Forelimb muscle (tissue), 1 donor: ENCODE measurements around the gene TPPP2. TPM values are rescaled to one million over a fixed set of nuclear protein-coding genes. Genes with fewer than 3 reads are reported as not detected.

Source experiments
- DNase-seq: peaks from one replicate; pipeline ENCODE4 v3.0.0-alpha.2; 2013; ENCODE audit warnings: low read depth
- polyA plus RNA-seq: library from polyadenylated mRNA; unstranded; fragments of 120-200 nt; gene quantifications from one replicate; pipeline ENCODE4 v1.2.1, GENCODE V29; 2013; ENCODE audit not compliant: insufficient read length

TPPP2 gene
- polyA plus RNA-seq, 1 donor = 0.49 TPM

DNA sequence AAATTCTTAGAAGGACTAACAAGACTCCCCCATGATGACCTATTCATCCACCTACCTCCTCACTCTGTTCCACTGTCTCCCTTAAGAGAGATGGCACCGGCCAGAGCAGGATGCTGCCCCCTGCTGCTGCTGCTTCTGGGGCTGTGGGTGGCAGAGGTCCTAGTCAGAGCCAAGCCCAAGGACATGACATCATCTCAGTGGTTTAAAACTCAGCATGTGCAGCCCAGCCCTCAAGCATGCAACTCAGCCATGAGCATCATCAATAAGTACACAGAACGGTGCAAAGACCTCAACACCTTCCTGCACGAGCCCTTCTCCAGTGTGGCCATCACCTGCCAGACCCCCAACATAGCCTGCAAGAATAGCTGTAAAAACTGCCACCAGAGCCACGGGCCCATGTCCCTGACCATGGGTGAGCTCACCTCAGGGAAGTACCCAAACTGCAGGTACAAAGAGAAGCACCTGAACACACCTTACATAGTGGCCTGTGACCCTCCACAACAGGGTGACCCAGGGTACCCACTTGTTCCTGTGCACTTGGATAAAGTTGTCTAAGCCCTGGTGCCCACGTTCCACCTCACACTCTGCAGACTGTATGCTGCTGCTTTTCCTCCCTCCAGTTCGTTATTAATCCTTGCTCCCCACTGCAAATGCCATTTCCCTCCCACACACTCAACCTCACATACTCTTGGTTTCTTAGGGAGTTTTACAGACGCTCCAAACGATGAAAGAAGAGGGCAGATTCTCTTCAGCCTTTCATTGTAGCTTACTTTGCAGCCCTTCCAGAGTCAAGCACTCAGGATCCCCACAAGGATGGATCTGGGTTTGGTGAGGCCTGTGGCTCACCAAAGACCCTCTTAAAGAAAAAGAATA lies 28.0 kb downstream of the TPPP2 start, which contains the start of gene RNASE8:
Gene RNASE8, plus strand, starts transcription at position 20 of the 873 bp plus-strand sequence. Its CDS starts 71 bp downstream, at position 91.
- DNase-seq = no peak

DNA sequence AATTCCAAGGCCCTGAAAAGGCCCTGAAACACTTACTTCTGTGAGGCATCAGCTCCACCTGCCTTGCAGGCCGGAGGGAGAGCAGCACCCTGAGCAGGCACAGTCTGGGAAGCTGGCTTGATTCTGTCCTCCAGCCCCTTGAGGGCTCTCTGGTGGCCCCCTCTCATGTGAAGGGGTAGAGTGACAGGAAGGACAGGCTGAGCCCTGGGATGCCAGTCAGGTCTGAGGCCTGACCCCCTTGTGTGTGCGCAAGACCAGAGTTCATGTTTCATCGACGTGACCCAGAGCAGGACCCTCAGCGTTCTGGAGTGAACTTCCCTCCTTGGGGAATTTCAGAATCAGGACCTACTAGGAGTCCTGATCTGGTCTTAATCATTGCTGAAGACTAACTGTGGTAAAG lies 28.9 kb downstream of the TPPP2 start:
- no peak for DNase-seq

GRCh38 chr14:21059842-21060613 lies 30.0 kb downstream of the TPPP2 start:
- no peak for DNase-seq

GRCh38 chr14:21060614-21061346 lies 30.8 kb downstream of the TPPP2 start:
- DNase-seq = no peak

DNA sequence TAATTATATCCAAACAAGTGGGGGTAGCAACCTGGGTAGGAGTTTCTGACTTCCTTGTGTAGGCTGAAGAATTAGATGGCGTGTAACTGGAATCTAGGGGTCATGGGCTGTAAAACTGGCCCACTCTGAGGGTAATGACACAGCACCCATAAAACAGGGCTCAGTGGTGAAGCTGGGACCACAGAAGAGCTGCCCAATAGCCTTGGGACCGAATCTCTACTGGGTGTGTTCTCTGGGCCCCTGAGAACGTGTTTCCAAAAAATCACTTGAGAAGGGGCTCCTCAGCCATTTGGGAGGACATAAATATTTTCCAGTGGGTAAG lies 31.3 kb downstream of the TPPP2 start:
- DNase-seq = no peak

GRCh38 chr14:21063479-21063878 lies 33.5 kb downstream of the TPPP2 start:
- DNase-seq = no peak

GRCh38 chr14:21066882-21067502 lies 37.0 kb downstream of the TPPP2 start:
- no peak for DNase-seq

DNA sequence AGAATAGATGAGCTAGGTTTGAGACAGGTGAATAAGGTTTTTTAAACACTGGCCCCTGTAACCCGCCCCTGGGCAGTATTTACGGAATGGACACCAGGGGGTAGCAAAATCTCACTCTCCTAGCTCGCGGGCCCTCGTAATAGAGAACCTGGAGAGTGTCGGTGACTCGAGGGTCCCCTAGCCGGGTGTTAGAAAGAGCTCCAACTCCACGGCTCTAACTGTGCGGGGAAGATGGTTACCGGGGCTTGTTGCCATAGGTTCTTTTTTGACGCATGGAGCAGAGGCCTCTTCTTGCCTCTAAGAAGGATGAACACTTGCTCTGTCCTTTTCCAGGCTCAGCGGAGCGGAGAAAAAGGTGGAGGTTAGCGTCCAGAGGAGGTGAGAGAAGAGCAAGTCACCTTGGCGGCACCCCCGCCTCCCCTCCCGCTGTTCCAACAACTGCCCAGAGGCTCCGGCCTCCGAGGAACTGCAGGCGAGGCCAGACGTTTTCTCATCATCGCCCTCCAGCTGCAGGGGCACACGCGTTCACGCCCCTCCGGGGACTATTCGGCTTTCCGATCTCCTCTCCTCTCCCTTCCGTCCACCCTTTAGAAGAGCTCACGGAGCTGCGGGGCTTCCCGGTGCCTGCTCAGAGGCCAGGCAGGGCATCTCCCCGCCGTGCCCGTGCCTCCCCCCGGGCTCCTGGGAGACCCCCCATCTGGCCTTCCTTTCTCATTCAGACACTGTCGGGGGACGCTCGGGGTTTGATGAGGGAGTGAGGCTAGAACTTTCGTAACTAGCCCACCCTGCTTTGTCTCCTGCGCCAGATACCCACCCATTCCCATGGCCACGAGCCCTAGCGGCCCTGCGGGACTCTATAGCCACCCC lies 38.7 kb downstream of the TPPP2 start:
- DNase-seq = no peak

DNA sequence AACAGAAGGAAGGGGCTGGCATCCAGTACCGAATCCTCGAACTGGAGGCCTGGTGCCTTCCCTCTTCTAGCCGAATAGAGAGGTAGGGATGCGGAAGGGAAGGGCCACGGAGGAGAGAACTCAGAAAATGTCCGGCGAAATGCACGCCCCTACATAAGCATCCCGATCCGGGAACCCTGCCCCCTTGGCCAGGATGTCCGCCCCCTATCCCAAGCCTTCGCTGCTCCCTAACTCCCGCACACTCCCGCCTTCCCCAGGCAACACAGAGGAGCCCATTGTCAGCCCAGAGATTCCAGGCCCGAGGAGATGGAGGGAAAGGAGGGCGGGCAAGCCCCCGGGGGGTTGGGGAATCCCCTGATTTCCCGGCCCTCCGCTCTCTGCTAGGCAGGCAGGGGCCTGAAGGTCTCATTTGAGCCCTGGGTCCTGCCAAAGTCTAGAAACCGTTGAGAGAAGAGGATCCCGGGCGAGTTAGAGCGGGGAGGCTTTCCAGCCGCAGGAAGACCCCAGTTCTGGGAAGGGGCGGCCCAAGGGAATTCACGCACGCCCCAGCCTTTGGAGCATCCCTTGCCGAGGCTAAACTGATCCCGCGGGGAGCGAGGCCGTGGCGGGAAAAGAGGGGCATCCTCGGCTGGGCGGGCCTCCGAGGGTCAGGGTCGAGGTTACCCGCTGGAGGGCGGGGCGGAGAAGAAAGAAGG lies 39.5 kb downstream of the TPPP2 start:
- no peak for DNase-seq

GRCh38 chr14:21070083-21070609 lies 40.1 kb downstream of the TPPP2 start, which contains the start of gene ARHGEF40:
ARHGEF40 (plus strand) TSS chr14:21070304; CDS start chr14:21070397, 93 bp downstream.
- no peak for DNase-seq

- no peak for DNase-seq
Observed at GRCh38 chr14:21070610-21071224, 40.7 kb downstream of the TPPP2 start.

DNA sequence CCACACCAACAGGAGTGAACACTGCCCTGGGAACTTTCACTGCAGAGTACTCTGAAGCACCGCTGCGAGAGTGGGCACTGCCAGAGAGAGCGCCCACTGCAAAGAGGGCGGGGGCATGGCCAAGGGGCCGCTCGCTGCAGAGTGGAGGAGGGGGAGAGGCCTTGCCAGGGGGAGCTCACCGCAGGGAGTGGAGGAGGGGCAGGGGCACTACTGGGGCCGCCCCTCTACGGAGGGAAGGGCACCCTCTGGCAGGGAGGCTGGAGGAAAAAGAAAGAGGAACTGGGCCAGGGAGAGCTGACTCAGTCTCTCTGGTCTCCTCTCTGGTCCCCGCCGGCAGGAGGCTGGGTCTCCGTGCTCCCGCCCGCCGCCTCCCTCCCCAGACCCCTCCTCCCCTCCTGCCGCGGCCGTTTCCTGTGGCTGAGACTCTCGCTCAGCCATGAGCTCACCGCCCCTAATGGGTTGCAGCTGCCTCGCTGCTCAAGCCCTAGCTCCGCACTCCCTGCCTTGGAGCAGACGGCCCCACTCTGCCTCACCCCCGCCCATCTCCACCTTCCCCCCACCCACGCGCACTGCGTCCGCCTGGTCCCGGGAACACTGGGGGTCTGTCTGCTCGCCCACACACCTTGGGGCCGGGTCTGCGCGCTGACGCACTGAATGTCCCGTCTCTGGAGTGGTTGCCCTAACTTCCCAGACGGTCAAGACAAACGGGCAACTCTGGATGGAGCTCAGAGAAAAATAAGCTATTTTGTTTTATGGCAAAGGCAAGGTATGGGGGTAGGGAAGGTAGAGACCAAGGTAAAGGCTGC lies 41.4 kb downstream of the TPPP2 start:
- peak; percentile 88 for DNase-seq

DNA sequence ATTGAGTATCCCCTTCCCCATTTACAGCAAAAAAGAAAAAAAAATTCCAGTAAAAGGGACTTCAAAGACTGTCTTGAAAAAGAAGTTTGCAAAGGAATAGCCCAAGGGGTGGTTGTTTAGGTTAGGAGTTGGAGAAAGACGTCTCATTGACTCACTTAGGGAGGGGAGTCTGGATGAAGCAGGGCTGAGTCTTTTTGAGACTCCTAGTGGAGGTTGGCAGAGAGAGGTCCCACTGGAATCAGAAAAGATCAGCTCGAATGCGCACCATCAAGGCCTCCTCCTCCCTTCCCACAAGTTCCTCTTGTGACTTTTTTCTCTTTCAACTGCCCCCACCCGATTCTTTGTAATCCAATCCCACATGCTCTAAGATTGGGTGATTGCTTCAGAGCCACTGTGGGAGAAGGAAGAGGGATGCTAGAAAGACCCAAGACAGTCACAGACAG lies 42.0 kb downstream of the TPPP2 start:
- no peak for DNase-seq

GRCh38 chr14:21072781-21073339 lies 42.8 kb downstream of the TPPP2 start:
- DNase-seq = no peak

DNA sequence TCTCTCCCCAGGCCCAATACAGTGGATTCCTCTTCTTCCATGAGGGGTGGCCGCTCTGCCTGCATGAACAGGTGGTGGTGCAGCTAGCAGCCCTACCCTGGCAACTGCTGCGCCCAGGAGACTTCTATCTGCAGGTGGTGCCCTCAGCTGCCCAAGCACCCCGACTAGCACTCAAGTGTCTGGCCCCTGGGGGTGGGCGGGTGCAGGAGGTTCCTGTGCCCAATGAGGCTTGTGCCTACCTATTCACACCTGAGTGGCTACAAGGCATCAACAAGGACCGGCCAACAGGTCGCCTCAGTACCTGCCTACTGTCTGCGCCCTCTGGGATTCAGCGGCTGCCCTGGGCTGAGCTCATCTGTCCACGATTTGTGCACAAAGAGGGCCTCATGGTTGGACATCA lies 43.9 kb downstream of the TPPP2 start:
- DNase-seq = no peak

DNA sequence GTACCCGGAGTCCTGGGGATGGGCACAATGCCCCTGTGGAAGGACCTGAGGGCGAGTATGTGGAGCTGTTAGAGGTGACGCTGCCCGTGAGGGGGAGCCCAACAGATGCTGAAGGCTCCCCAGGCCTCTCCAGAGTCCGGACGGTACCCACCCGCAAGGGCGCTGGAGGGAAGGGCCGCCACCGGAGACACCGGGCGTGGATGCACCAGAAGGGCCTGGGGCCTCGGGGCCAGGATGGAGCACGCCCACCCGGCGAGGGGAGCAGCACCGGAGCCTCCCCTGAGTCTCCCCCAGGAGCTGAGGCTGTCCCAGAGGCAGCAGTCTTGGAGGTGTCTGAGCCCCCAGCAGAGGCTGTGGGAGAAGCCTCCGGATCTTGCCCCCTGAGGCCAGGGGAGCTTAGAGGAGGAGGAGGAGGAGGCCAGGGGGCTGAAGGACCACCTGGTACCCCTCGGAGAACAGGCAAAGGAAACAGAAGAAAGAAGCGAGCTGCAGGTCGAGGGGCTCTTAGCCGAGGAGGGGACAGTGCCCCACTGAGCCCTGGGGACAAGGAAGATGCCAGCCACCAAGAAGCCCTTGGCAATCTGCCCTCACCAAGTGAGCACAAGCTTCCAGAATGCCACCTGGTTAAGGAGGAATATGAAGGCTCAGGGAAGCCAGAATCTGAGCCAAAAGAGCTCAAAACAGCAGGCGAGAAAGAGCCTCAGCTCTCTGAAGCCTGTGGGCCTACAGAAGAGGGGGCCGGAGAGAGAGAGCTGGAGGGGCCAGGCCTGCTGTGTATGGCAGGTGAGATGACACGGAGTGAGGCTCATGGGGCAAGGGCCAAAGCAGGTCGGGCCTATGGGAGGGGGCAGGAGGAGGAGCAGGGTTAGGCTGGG lies 44.6 kb downstream of the TPPP2 start:
- no peak for DNase-seq
